NCI-H2227 (cell line): ENCODE measurements around the gene PRUNE2.

ENCODE experiments used
- DNase-seq: peaks from one replicate; lab custom pipeline; 2025; ENCODE audit not compliant: unreplicated experiment; lab: John Stamatoyannopoulos, UW

Gene PRUNE2

DNA sequence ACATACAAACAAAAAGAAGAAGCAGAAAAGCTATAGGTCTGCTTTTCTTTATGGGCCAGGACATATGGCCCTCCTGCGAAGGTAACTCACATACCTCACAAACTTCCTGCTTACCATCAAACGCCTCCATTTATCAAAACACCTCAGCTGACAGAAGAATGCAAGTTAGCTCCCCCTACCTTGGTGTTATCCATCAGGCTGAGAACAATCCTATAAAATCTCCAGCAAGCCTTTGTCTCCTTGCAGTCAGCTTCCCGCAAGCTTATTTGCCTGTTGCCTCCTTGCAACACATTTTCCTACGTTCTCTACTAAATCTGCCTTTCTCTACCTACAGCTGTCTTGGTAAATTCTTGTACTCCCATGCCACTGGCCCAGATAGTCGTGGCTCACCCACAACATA is 164.4 kb downstream of the PRUNE2 start:
- no peak for DNase-seq

- no peak for DNase-seq
These were observed 167.5 kb downstream of the PRUNE2 start for GRCh38 chr9:76738402-76738801.

DNA sequence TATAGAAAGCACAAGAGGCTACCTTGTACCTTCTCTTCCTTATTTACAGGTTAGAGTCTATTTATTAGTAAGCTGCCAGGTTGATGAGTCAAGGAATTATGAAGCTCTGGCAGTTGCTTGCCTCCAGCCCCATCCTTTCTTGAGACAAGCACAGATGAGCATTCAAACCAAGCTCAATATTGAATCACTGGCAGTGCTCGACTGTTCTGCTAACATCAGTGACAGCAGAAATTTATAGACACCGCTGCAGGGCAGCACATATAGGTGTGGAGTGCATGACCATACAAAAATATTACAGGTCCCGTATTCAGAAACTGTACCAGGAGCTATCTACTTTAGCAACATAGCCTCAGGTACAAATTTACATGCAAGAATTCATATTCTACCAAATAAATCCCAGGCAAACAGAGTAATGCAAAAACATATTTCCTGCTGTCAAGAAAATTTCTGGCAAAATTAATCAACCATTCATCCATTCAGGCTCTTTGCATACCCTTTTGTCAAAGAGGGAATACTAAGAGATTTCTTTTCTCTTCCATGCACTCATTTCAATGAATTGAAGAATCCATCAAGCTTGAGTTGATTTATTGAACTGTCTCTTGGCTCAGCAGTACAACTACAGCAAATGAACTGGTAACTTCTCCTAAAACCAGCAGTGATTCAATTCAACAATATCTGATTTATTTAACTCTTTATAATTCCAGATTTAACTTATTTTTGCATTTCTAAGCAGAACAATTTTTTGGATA is 168.6 kb downstream of the PRUNE2 start:
- DNase-seq, result no peak

DNA sequence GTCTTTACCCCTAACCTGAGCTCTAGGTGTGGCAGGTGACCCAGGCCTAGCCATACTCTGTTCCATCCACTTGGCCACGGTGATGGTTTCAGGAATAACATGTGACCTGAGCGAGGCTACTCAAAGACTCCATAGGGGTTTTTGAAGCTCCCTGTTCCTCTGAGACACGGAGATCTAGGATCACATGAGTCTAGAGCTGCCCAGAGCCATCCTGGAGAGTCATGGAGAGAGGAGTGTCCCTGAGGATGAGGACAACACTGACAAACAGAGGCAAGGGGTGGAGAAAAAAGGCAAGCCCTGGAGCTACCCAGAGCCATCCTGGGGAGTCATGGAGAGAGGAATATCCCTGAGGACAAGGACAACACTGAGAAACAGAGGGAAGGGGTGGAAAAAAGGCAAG is 171.2 kb downstream of the PRUNE2 start:
- DNase-seq, result no peak

- DNase-seq, result no peak
These were observed 172.8 kb downstream of the PRUNE2 start for GRCh38 chr9:76733096-76733495.

GRCh38 chr9:76732341-76732958 is 173.5 kb downstream of the PRUNE2 start:
- no peak for DNase-seq

- DNase-seq, result no peak
These were observed 175.1 kb downstream of the PRUNE2 start for GRCh38 chr9:76730801-76731200.

DNA sequence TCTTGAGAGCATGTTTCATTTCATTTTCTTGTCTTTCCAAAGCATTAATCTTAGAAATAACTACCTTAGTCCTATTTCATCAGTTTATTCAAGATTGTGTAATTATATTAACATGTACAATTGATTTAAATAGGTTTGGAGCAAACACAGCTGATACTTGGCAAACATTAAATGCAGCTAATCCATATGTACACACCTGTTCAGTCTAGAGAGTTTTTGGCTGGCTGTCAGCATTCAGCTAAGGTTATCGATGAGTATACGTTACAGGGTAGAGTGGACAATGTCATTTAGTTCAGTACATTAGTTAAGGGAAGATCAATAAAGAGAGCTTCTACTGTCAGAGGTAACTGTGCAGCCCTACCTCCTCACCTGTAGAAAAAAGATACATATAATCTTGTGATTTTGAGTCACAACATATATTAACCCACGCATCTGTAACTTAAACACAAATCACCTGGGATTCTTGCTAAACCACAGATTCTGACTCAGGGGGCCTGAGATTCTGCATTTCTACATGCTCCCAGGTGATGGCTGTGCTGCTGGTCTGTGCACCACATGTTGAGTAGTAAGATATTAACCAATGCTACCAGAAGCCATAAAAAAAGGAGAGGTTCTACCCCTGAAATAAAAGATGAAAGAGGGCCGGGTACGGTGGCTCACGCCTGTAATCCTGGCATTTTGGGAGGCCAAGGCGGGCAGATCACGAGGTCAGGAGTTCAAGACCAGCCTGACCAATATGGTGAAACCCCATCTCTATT is 175.8 kb downstream of the PRUNE2 start:
- no peak for DNase-seq

GRCh38 chr9:76729116-76729515 is 176.8 kb downstream of the PRUNE2 start:
- no peak for DNase-seq

- DNase-seq, result no peak
These were observed 180.0 kb downstream of the PRUNE2 start for GRCh38 chr9:76725885-76726284.

DNA sequence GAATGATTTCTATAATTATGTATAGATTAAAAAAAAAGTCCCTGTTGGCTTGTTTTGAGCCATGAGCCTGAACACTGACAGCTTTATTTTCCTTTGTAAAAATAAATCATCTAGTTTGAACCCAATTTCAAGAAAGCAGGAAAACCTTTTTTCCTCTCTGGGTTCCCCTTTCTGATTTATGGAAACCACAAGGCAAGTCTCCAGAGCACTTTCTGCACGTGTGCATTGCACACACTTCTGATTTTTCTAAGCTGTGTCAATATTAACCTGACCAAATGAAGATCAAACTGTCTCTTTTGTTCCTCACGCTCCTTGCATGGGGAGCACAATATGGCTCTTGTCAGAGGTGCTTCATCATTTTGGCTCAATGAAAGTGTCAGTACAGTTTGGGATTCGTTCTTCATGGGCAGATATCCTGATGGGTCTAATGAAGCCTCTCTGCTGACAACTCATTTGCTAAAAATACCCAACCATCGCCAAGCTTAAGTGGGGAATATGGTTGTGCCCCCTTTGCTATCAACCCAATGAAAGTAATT is 180.8 kb downstream of the PRUNE2 start:
- no peak for DNase-seq

DNA sequence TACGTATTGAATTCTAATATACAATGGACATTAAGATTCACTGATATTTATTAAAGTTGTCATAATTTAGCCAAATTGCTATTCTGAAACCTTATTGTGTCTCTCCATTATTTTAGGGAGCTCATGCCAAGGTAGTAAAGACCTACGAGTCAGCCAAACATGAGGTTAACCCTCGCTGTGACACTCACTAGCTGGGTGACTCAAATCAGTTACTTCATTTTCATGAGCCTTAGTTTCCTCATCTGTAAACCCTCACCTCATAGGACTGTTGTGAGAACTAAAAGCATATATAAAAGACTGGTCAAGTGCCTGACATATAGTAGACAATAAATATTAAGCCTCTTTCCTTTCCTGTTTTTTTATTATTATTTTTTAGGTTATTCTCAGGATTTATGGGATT is 185.7 kb downstream of the PRUNE2 start:
- no peak for DNase-seq

DNA sequence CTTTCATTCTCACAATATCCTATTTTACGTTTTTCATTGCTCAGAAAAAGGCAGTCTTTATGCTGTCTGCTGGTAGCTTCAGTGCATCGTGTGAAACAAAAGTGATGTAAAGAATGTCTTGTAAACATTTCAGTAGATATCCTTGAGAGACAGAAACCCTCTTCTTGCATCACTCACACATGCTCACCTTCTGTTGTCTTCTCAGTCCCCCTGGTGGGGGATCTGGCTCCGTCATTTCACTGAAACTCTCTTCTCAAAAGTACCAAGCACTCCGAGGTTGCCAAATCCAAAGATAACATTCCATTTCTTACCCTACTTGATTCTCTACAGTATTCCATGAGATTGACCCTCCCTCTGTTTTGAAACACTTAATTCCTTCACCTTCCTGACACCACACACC is 187.7 kb downstream of the PRUNE2 start:
- no peak for DNase-seq

- DNase-seq, result no peak
These were observed 188.3 kb downstream of the PRUNE2 start for GRCh38 chr9:76717613-76718012.

- no peak for DNase-seq
These were observed 188.7 kb downstream of the PRUNE2 start for GRCh38 chr9:76717176-76717575.

GRCh38 chr9:76716085-76716672 is 189.7 kb downstream of the PRUNE2 start:
- DNase-seq, result peak; percentile 19

DNA sequence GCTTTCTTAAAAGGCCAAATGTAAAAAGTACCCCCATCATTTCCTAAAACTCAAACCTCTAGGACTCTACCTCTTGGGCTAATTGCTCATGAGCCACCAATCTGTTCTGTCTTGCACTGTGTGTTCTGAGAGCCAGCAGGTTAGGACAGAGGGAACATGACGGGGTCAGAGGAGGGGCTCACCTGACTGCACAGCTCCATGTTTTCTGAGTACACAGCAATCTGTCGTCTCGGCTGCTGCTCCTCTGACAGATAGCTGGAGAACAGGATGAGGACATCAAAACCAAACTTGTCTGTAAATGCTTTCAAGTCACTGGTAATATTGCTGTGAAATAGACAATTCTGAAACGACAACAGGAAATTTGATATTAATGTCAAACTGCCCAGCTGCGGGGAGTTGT is 192.5 kb downstream of the PRUNE2 start:
- no peak for DNase-seq

DNA sequence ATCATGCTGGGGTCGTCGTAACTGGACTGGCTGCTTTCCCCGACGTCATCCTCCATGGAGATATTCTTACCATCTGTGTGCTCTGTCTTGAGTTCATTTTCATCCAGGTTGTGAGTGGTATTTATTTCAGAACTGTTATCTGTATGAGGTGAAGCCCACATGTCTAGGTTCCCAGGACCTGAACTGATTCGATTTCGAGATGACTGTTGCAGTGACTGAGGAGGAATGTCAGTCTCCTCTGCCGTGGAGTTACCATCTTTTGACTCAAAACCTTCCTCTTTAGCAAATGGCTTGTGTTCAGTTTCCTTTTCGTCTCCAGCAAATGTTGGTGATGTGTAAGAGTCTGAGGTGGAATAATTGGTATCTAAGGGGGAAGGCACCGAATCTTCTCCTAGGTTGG is 196.9 kb downstream of the PRUNE2 start:
- no peak for DNase-seq

GRCh38 chr9:76707510-76707909 is 198.4 kb downstream of the PRUNE2 start:
- DNase-seq, result no peak

DNA sequence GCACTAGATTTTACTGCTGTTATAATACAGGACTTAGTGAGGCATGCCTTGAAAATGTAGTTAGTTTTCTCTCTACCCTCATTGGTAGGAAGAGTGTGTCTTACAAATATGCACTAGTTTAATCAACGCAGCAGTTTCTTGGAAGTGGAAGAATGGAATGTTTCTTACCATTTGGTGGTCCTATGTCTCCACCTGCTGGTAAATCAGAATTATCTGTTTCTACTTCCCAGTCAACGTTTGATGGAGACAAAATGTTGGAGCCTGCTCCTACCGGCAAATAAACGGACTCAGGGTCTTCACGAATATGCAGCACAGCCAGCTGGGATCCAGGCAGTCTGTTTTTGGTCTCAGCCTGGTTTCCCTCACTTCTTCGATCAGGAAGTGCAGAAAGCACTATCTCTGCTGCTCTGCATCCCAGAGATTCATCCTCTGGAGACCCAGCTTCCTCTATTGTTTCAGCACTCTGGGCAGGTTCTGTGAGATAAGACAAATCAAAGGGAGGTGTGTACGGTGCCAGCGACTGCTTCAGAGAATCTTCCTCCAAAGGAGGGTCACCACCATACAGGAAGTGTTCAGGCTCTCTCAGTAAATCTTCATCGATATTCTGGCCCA is 201.2 kb downstream of the PRUNE2 start:
- peak; percentile 71 for DNase-seq

DNA sequence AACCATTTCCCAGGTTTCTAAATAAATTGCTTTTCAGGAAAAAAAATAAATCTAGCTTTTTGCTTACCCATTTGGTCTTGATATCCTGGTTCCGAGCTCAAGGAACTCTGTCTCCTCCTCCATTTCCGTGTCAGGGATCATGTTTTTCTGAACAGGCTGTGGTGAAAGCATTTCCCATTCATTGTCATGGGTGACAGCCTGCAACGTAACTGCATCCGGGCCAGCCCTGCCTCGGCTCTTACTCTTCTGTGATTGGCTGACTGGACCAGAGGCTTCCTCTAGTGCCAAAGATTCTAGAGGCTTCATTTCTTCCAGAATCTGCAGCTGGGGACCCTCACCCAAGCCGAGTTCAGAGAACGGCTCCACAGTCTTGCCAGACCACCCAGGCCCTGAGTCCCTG is 202.6 kb downstream of the PRUNE2 start:
- no peak for DNase-seq
